ENCODE data around the gene IFRD2. TPM values are rescaled to one million over a fixed set of nuclear protein-coding genes. Genes with fewer than 3 reads are reported as not detected.

IFRD2 gene
- total and polyA plus RNA-seq, 5 donors from 2014 or later: 39.9 to 51.9 (median 41.3) TPM

GRCh38 chr3:50298836-50299637, 6.8 kb upstream of the IFRD2 start, which contains the start of the genes HYAL3 and NAA80:
Gene HYAL3 (minus strand): TSS chr3:50299405. CDS start chr3:50295602, 3,803 bp downstream.
Gene NAA80 (minus strand): TSS chr3:50299405. CDS start chr3:50297463, 1,942 bp downstream.
- Histone ChIP-seq H3K36me3 (ENCODE audit: control insufficient read depth, insufficient read depth, low read length) (no peaks in the 10 kb centered on the region), H3K27ac (ENCODE audit: insufficient read depth, low read length, poor library complexity, severe bottlenecking) (peak within 1 kb of the TSS; percentile 96), H3K9me3 (ENCODE audit: control insufficient read depth in 2 of 2, low read length in 2 of 2) (no peaks in the 10 kb centered on the region), H3K4me3 (ENCODE audit: low read depth, low read length) (peak within 1 kb of the TSS; percentile 62), H3K4me1 (ENCODE audit: control insufficient read depth, insufficient read depth, low read length, poor library complexity, severe bottlenecking) (peaks cover 25% of the 10 kb centered on the region), H3K27me3 (ENCODE audit: control insufficient read depth, insufficient read depth, low read length) (no peaks in the 10 kb centered on the region)
- no peaks in the 10 kb centered on the region for H3K27me3 Mint-ChIP-seq
- peak within 1 kb of the TSS; percentile 91 to 98 (median 96) for H3K4me3 Mint-ChIP-seq
- H3K27ac Mint-ChIP-seq: peak within 1 kb of the TSS; percentile 97 to 100 (median 99)
- no peaks in the 10 kb centered on the region for H3K36me3 Mint-ChIP-seq
- DNase-seq (peak; percentile 99 to 100 (median 100)), ATAC-seq (ENCODE audit: low read depth in 2 of 2) (peak; percentile 85 to 86)
- H3K4me1 Mint-ChIP-seq: peaks cover 0 to 43% (median 16%) of the 10 kb centered on the region in 4 donors
- H3K9me3 Mint-ChIP-seq: no peaks in the 10 kb centered on the region

DNA sequence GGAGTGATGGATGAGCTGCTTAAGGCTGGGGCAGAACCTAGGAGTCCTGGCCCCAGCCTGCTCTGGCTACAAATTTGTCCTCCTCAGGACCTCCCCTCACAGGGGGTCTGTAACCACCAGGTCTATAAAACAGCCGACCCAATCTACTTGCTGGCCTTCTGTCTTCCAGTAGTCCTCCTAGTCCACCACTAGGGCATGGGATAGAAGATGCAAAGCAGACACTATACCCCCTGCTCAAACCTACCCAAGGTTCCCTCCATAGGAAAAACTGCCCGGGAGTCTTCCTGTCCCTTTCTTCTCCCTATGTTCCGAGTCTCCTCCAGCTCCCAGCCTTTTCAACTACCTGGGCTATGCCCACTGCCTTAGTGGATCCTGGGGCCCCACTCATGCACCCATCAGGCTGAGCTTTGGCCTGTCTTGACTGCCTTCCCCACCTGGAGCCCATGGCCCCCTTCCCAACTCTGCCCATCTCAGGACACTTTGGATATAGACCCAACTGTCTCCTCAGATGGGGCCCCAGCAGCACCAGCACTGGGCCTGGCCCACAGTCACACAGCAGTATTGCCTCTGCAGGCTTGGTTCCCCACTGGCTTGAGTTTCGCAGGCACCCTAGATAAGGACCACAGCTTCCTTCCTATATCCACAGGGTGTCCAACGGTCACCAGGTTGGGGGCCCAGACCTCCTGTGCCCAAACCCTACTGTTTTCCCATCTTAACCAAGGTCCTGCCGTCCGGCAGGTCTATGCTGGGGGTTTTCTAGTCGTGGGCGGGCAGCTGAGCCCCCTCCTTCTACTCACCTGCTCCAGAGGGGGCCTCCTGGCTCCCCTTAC, 5.9 kb upstream of the IFRD2 start:
- H3K4me1 Mint-ChIP-seq: peaks cover 0 to 43% (median 18%) of the 10 kb centered on the region in 4 donors
- no peaks in the 10 kb centered on the region for H3K9me3 Mint-ChIP-seq
- H3K36me3 ChIP-seq (ENCODE audit: control insufficient read depth, insufficient read depth, low read length): no peaks in the 10 kb centered on the region

DNA sequence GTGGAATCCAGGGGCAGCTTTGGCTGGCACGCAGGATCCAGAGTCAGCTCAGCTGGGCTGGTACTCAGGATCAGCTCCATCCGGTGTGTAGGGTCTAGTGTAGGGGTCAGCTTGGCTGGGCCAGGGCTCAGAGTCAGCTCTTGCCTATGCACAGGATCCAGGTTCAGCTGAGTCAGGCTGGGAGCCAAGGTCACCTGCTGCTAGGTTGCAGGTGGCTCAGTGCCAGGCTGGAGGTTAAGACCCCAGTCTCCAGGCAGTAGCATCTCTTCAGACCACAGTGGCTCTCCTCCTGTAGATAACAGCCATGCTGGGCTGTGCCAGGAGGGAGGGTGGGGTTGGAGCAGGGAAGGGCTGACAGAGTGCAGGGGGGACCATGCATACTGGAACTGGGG, 5.2 kb upstream of the IFRD2 start:
- Histone ChIP-seq H3K4me1 (ENCODE audit: control insufficient read depth, insufficient read depth, low read length, poor library complexity, severe bottlenecking) (peaks cover 31% of the 10 kb centered on the region), H3K36me3 (ENCODE audit: control insufficient read depth, insufficient read depth, low read length) (no peaks in the 10 kb centered on the region), H3K27me3 (ENCODE audit: control insufficient read depth, insufficient read depth, low read length) (no peaks in the 10 kb centered on the region), H3K4me3 (ENCODE audit: low read depth, low read length) (no peak overlapping the region), H3K9me3 (ENCODE audit: control insufficient read depth in 2 of 2, low read length in 2 of 2) (no peaks in the 10 kb centered on the region), H3K27ac (ENCODE audit: insufficient read depth, low read length, poor library complexity, severe bottlenecking) (peak overlapping the region; percentile 96)
- H3K9me3 Mint-ChIP-seq: no peaks in the 10 kb centered on the region
- peak overlapping the region in 1 of 3 donors; percentile 99 for H3K27ac Mint-ChIP-seq
- peaks cover 0 to 47% (median 23%) of the 10 kb centered on the region in 4 donors for H3K4me1 Mint-ChIP-seq
- H3K27me3 Mint-ChIP-seq: no peaks in the 10 kb centered on the region
- no peak for ATAC-seq (ENCODE audit: low read depth in 2 of 2)
- peak overlapping the region in 3 of 4 donors; percentile 91 to 98 (median 95) for H3K4me3 Mint-ChIP-seq
- no peaks in the 10 kb centered on the region for H3K36me3 Mint-ChIP-seq
- DNase-seq: no peak

More for the DNA sequence above, 5.9 kb upstream of the IFRD2 start:
- Histone ChIP-seq H3K27me3 (ENCODE audit: control insufficient read depth, insufficient read depth, low read length) (no peaks in the 10 kb centered on the region), H3K4me1 (ENCODE audit: control insufficient read depth, insufficient read depth, low read length, poor library complexity, severe bottlenecking) (peaks cover 25% of the 10 kb centered on the region), H3K27ac (ENCODE audit: insufficient read depth, low read length, poor library complexity, severe bottlenecking) (peak overlapping the region; percentile 96), H3K4me3 (ENCODE audit: low read depth, low read length) (peak overlapping the region; percentile 62), H3K9me3 (ENCODE audit: control insufficient read depth in 2 of 2, low read length in 2 of 2) (no peaks in the 10 kb centered on the region)
- peak overlapping the region; percentile 91 to 98 (median 96) for H3K4me3 Mint-ChIP-seq
- H3K27me3 Mint-ChIP-seq: no peaks in the 10 kb centered on the region
- ATAC-seq (ENCODE audit: low read depth in 2 of 2) (no peak), DNase-seq (peak in 1 of 3 donors; percentile 24)
- H3K36me3 Mint-ChIP-seq: no peaks in the 10 kb centered on the region
- peak overlapping the region; percentile 60 to 100 (median 99) for H3K27ac Mint-ChIP-seq

DNA sequence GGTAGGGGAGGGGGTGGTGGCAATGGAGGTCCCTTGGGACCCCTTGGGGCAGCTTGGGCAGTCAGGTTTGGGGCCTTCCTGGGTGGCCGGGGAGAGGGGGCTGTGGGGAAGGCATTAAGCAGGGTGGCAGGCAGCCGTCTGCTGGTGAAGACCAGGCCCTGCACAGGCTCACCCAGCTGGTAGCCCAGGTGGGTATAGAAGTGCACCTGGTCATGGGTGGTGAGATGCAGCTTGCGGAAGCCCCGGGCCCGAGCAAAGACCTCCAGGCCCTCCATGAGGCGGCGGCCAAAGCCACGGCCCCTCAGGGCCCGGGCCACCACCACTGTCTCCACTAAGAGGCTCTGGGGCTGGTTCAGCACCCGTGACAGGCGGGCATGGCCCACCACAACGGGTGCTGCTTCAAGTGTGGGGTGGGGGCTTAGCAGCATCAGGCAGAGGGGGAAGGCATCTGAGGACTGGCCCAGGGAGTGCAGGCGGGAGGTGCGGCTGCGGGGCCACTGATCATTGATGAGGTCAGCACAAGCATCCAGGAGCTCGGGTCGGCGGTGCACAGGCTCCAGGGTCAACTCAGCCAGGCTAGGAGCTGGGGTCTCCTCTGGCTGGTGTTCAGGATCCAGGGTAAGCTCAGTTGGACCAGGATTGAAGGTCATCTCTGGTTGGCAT, 4.6 kb upstream of the IFRD2 start:
- Histone ChIP-seq H3K36me3 (ENCODE audit: control insufficient read depth, insufficient read depth, low read length) (no peaks in the 10 kb centered on the region), H3K9me3 (ENCODE audit: control insufficient read depth in 2 of 2, low read length in 2 of 2) (no peaks in the 10 kb centered on the region), H3K27ac (ENCODE audit: insufficient read depth, low read length, poor library complexity, severe bottlenecking) (no peak overlapping the region), H3K27me3 (ENCODE audit: control insufficient read depth, insufficient read depth, low read length) (no peaks in the 10 kb centered on the region), H3K4me1 (ENCODE audit: control insufficient read depth, insufficient read depth, low read length, poor library complexity, severe bottlenecking) (peaks cover 33% of the 10 kb centered on the region), H3K4me3 (ENCODE audit: low read depth, low read length) (no peak overlapping the region)
- Mint-ChIP-seq H3K27ac (peak overlapping the region in 2 of 3 donors; percentile 71 to 99), H3K27me3 (no peaks in the 10 kb centered on the region), H3K36me3 (no peaks in the 10 kb centered on the region), H3K4me1 (peaks cover 0 to 46% (median 25%) of the 10 kb centered on the region in 4 donors), H3K9me3 (no peaks in the 10 kb centered on the region), H3K4me3 (peak overlapping the region in 3 of 4 donors; percentile 64 to 91 (median 76))
- no peak for ATAC-seq (ENCODE audit: low read depth in 2 of 2)
- DNase-seq: no peak

- Mint-ChIP-seq H3K36me3 (no peaks in the 10 kb centered on the region), H3K27me3 (no peaks in the 10 kb centered on the region), H3K27ac (peak overlapping the region in 1 of 3 donors; percentile 80), H3K4me3 (peak overlapping the region in 2 of 4 donors; percentile 62 to 71), H3K9me3 (no peaks in the 10 kb centered on the region), H3K4me1 (peaks cover 0 to 50% (median 27%) of the 10 kb centered on the region in 4 donors)
- DNase-seq (no peak), ATAC-seq (ENCODE audit: low read depth in 2 of 2) (no peak)
- no peaks in the 10 kb centered on the region for H3K27me3 ChIP-seq (ENCODE audit: control insufficient read depth, insufficient read depth, low read length)
- no peaks in the 10 kb centered on the region for H3K9me3 ChIP-seq (ENCODE audit: control insufficient read depth in 2 of 2, low read length in 2 of 2)
- peaks cover 40% of the 10 kb centered on the region for H3K4me1 ChIP-seq (ENCODE audit: control insufficient read depth, insufficient read depth, low read length, poor library complexity, severe bottlenecking)
- no peaks in the 10 kb centered on the region for H3K36me3 ChIP-seq (ENCODE audit: control insufficient read depth, insufficient read depth, low read length)
- no peak overlapping the region for H3K4me3 ChIP-seq (ENCODE audit: low read depth, low read length)
- H3K27ac ChIP-seq (ENCODE audit: insufficient read depth, low read length, poor library complexity, severe bottlenecking): no peak overlapping the region
Measured at GRCh38 chr3:50295553-50296431, 3.6 kb upstream of the IFRD2 start.

DNA sequence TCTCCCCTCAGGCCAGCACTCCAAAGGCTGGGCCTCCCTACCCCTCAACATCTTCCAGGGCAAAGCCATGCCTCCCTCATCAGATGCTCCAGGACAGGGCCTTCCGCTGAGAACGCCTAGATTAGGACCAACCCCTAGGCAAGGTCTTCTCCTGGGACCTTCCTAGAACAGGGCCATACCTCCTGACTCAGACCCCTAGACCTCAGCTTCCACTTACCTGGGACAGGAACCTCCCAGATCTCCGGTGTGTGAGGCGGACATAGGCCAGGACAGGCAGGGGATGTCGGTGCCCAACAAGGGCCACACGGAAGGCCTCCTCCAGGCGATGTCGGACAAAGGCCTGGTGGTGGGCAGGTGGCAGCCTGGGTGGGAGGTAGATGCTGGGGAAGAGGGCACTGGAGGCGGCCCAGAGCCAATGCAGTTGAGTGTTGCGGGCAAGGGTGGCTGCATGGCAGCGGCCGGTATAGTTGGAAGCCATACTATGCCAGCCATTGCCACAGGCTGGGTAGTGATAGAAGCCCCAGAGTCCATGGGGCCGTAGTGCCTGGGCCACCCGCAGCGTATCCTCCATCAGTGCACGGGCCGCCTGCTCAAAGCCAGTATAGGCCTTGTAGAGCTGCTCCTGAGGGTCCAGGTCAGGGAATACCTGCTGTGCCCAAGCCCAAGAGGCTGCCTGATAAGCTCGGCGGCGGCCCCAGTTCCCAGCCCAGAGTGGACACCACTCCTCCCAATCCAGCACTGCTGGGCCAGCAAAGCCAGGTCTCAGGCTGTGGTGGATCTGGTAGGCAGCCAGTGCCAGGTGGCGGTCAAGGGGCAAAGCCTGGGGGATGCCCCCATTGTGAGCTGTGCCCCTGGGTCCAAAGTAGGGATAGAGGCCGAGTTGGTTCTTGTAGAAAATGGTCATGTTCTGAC, 2.5 kb upstream of the IFRD2 start:
- Mint-ChIP-seq H3K27me3 (no peaks in the 10 kb centered on the region), H3K36me3 (no peaks in the 10 kb centered on the region), H3K27ac (no peak overlapping the region), H3K4me3 (peak overlapping the region in 2 of 4 donors; percentile 59 to 63), H3K4me1 (peaks cover 0 to 43% (median 23%) of the 10 kb centered on the region in 4 donors), H3K9me3 (no peaks in the 10 kb centered on the region)
- H3K36me3 ChIP-seq (ENCODE audit: control insufficient read depth, insufficient read depth, low read length): peaks cover 7% of the 10 kb centered on the region
- H3K4me3 ChIP-seq (ENCODE audit: low read depth, low read length): no peak overlapping the region
- H3K27me3 ChIP-seq (ENCODE audit: control insufficient read depth, insufficient read depth, low read length): no peaks in the 10 kb centered on the region
- no peak overlapping the region for H3K27ac ChIP-seq (ENCODE audit: insufficient read depth, low read length, poor library complexity, severe bottlenecking)
- peaks cover 32% of the 10 kb centered on the region for H3K4me1 ChIP-seq (ENCODE audit: control insufficient read depth, insufficient read depth, low read length, poor library complexity, severe bottlenecking)
- DNase-seq: no peak
- H3K9me3 ChIP-seq (ENCODE audit: control insufficient read depth in 2 of 2, low read length in 2 of 2): no peaks in the 10 kb centered on the region
- ATAC-seq (ENCODE audit: low read depth in 2 of 2): no peak

Data from CD4-positive, CD25-positive, alpha-beta regulatory T cell (primary cell).